Stimulated activated CD8-positive, alpha-beta memory T cell treated with anti-CD3 and anti-CD28 coated beads, Interleukin-12 subunit alpha, Interleukin-12 subunit beta, amount 100 ng/mL, for 1 hour (primary cell): ENCODE results near the gene HPS1.

Source experiments
- DNase-seq: peaks from one replicate; pipeline ENCODE4 v3.0.0-alpha.2; 2020; ENCODE audit warnings: low read depth

The HPS1 gene

GRCh38 chr10:98432330-98432729, 14.4 kb downstream of the HPS1 start:
- no peak for DNase-seq

GRCh38 chr10:98431016-98431415, 15.7 kb downstream of the HPS1 start:
- DNase-seq = no peak

GRCh38 chr10:98430427-98430826, 16.3 kb downstream of the HPS1 start:
- no peak for DNase-seq

- DNase-seq = no peak
These were observed 17.2 kb downstream of the HPS1 start for GRCh38 chr10:98429320-98430072.

- no peak for DNase-seq
These were observed 19.7 kb downstream of the HPS1 start for GRCh38 chr10:98427011-98427515.

- no peak for DNase-seq
These were observed 21.0 kb downstream of the HPS1 start for GRCh38 chr10:98425511-98426352.

GRCh38 chr10:98424295-98425254, 22.2 kb downstream of the HPS1 start:
- no peak for DNase-seq

- no peak for DNase-seq
These were observed 23.0 kb downstream of the HPS1 start for GRCh38 chr10:98423691-98424120.

- DNase-seq = no peak
These were observed 24.6 kb downstream of the HPS1 start for GRCh38 chr10:98422182-98422581.

GRCh38 chr10:98420786-98421185, 25.9 kb downstream of the HPS1 start:
- no peak for DNase-seq

GRCh38 chr10:98419469-98420261, 27.1 kb downstream of the HPS1 start:
- DNase-seq = no peak

GRCh38 chr10:98418665-98419468, 27.9 kb downstream of the HPS1 start:
- no peak for DNase-seq

- DNase-seq = no peak
These were observed 28.6 kb downstream of the HPS1 start for GRCh38 chr10:98417973-98418664.

- DNase-seq = no peak
These were observed 29.2 kb downstream of the HPS1 start for GRCh38 chr10:98417481-98417959.

- no peak for DNase-seq
These were observed 29.9 kb downstream of the HPS1 start for GRCh38 chr10:98416606-98417388.

GRCh38 chr10:98415731-98416119, 31.0 kb downstream of the HPS1 start:
- DNase-seq = no peak

GRCh38 chr10:98414932-98415730, 31.6 kb downstream of the HPS1 start, which contains the start of gene PYROXD2:
PYROXD2 (minus strand) TSS chr10:98415182; CDS start chr10:98415135, 47 bp downstream.
- peak; percentile 22 for DNase-seq

GRCh38 chr10:98414578-98414931, 32.2 kb downstream of the HPS1 start:
- DNase-seq = no peak
